Measurements from ENCODE around the gene AKAP6. TPM values are rescaled to one million over a fixed set of nuclear protein-coding genes. Genes with fewer than 3 reads are reported as not detected.

AKAP6 gene
- total RNA-seq, 1 donor from 2014 or later, result 0.21 TPM

GRCh38 chr14:32507029-32507984 lies 178.2 kb downstream of the AKAP6 start:
- no peaks in the 10 kb centered on the region for H3K9me3 Mint-ChIP-seq
- no peak overlapping the region for H3K4me3 Mint-ChIP-seq
- no peaks in the 10 kb centered on the region for H3K27me3 Mint-ChIP-seq (ENCODE audit: insufficient read depth)
- intact Hi-C loops (cut with micrococcal nuclease), result no loop called here
- H3K27ac Mint-ChIP-seq, result no peak overlapping the region
- DNase-seq (ENCODE audit: low spot score), result no peak
- no peaks in the 10 kb centered on the region for H3K4me1 Mint-ChIP-seq (ENCODE audit: low read depth)
- no peaks in the 10 kb centered on the region for H3K36me3 Mint-ChIP-seq (ENCODE audit: low read depth)

DNA sequence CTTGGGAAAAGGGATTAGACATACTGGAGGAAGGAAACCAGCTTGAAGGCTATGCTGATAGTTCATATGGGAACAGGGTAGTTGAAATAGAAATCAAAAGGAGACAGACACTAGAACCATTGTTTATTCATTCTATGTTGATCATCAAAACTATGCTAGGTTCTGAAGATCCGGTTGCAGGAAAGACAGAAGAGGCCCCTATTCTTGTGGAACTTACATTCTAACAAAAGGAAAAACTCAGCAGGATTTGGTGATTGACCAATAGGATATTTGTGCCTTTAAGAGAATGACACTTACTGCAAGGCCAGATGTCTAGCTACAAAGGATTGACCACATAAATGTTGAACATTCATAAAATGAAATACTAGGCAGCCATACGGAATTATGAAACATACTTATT lies 179.2 kb downstream of the AKAP6 start:
- Mint-ChIP-seq H3K27ac (no peak overlapping the region), H3K4me1 (ENCODE audit: low read depth) (no peaks in the 10 kb centered on the region), H3K4me3 (no peak overlapping the region), H3K27me3 (ENCODE audit: insufficient read depth) (no peaks in the 10 kb centered on the region), H3K36me3 (ENCODE audit: low read depth) (no peaks in the 10 kb centered on the region), H3K9me3 (no peaks in the 10 kb centered on the region)
- no peak for DNase-seq (ENCODE audit: low spot score)
- intact Hi-C loops (cut with micrococcal nuclease), result no loop called here

- H3K9me3 Mint-ChIP-seq, result no peaks in the 10 kb centered on the region
- H3K4me3 Mint-ChIP-seq, result no peak overlapping the region
- H3K27me3 Mint-ChIP-seq (ENCODE audit: insufficient read depth), result peaks cover 2% of the 10 kb centered on the region
- H3K27ac Mint-ChIP-seq, result no peak overlapping the region
- intact Hi-C loops (cut with micrococcal nuclease), result no loop called here
- DNase-seq (ENCODE audit: low spot score), result no peak
- H3K4me1 Mint-ChIP-seq (ENCODE audit: low read depth), result no peaks in the 10 kb centered on the region
- no peaks in the 10 kb centered on the region for H3K36me3 Mint-ChIP-seq (ENCODE audit: low read depth)
Measured at GRCh38 chr14:32509632-32510187, 180.6 kb downstream of the AKAP6 start.

DNA sequence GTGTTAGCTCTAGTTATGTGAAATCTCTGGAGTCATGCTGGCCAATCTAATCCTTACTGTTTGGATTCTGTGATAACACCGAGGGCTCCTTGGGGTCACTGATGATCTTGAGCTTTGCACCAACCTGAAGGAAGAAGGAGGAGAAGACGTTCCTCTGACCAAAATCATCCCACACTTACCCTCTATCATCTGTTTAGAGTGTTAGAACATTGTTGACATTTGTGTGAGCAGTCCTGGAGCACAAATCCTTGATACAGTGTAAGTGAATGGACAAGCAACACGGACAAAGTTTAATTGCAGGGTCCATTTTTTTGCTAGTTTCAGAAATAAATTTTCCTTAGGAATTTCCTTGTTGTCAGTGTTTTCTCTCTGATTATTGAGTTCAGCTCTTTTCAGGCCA lies 181.7 kb downstream of the AKAP6 start:
- no peaks in the 10 kb centered on the region for H3K36me3 Mint-ChIP-seq (ENCODE audit: low read depth)
- peaks cover 7% of the 10 kb centered on the region for H3K27me3 Mint-ChIP-seq (ENCODE audit: insufficient read depth)
- H3K4me1 Mint-ChIP-seq (ENCODE audit: low read depth), result no peaks in the 10 kb centered on the region
- H3K27ac Mint-ChIP-seq, result no peak overlapping the region
- intact Hi-C loops (cut with micrococcal nuclease), result no loop called here
- no peak overlapping the region for H3K4me3 Mint-ChIP-seq
- H3K9me3 Mint-ChIP-seq, result no peaks in the 10 kb centered on the region
- DNase-seq (ENCODE audit: low spot score), result no peak

DNA sequence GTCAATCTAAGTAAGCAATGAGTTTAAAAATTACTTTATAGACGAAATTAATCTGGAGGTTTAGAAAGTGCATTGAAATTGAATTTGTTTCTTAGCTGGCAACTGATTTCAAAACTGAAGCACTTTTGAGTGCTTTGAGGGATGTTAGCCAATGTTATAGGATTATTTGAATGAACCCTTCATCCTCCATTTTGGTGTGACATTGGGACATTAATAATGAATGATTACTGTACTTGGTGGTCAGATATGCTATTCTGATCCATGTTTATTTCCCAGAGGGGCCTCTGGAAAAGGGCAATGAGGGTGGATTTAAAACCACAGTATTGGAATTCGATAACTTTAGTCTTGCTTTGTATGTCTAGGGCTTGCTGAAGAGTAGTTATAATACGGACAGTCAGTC lies 183.2 kb downstream of the AKAP6 start:
- intact Hi-C loops (cut with micrococcal nuclease), result no loop called here
- Mint-ChIP-seq H3K27ac (no peak overlapping the region), H3K9me3 (no peaks in the 10 kb centered on the region), H3K27me3 (ENCODE audit: insufficient read depth) (peaks cover 7% of the 10 kb centered on the region), H3K4me1 (ENCODE audit: low read depth) (no peaks in the 10 kb centered on the region), H3K36me3 (ENCODE audit: low read depth) (no peaks in the 10 kb centered on the region), H3K4me3 (no peak overlapping the region)
- no peak for DNase-seq (ENCODE audit: low spot score)

- intact Hi-C loops (cut with micrococcal nuclease), result no loop called here
- H3K4me1 Mint-ChIP-seq (ENCODE audit: low read depth), result no peaks in the 10 kb centered on the region
- no peaks in the 10 kb centered on the region for H3K36me3 Mint-ChIP-seq (ENCODE audit: low read depth)
- H3K27ac Mint-ChIP-seq, result no peak overlapping the region
- H3K4me3 Mint-ChIP-seq, result no peak overlapping the region
- peaks cover 7% of the 10 kb centered on the region for H3K27me3 Mint-ChIP-seq (ENCODE audit: insufficient read depth)
- no peaks in the 10 kb centered on the region for H3K9me3 Mint-ChIP-seq
- no peak for DNase-seq (ENCODE audit: low spot score)
Measured at GRCh38 chr14:32512813-32513212, 183.7 kb downstream of the AKAP6 start.

- Mint-ChIP-seq H3K27me3 (ENCODE audit: insufficient read depth) (peaks cover 7% of the 10 kb centered on the region), H3K27ac (no peak overlapping the region), H3K4me3 (no peak overlapping the region), H3K9me3 (no peaks in the 10 kb centered on the region), H3K4me1 (ENCODE audit: low read depth) (no peaks in the 10 kb centered on the region), H3K36me3 (ENCODE audit: low read depth) (no peaks in the 10 kb centered on the region)
- intact Hi-C loops (cut with micrococcal nuclease), result no loop called here
- no peak for DNase-seq (ENCODE audit: low spot score)
Measured at GRCh38 chr14:32513571-32514009, 184.5 kb downstream of the AKAP6 start.

- Mint-ChIP-seq H3K36me3 (ENCODE audit: low read depth) (no peaks in the 10 kb centered on the region), H3K27ac (no peak overlapping the region), H3K4me1 (ENCODE audit: low read depth) (no peaks in the 10 kb centered on the region), H3K4me3 (no peak overlapping the region), H3K9me3 (no peaks in the 10 kb centered on the region), H3K27me3 (ENCODE audit: insufficient read depth) (peaks cover 7% of the 10 kb centered on the region)
- intact Hi-C loops (cut with micrococcal nuclease), result no loop called here
- no peak for DNase-seq (ENCODE audit: low spot score)
Measured at GRCh38 chr14:32514236-32514635, 185.1 kb downstream of the AKAP6 start.

DNA sequence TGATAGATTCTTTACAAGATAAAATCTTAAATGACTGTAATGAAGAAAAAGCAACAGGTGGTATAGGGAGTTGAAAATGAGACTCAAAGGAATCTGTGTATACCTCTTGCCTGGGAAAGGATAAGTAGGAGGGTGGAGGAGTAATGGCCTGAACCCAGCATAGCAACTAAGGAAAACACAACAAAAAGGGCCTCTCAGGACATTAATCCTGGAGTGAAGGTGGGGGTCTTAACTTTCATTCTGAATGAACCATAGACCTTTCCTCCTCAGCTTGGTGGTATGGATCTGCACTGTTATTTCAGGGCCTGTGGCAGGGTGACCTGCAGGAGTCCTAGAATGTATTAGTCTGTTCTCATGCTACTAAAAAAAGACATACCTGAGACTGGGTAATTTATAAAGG lies 185.6 kb downstream of the AKAP6 start:
- Mint-ChIP-seq H3K27ac (no peak overlapping the region), H3K9me3 (no peaks in the 10 kb centered on the region), H3K4me1 (ENCODE audit: low read depth) (no peaks in the 10 kb centered on the region), H3K27me3 (ENCODE audit: insufficient read depth) (peaks cover 7% of the 10 kb centered on the region), H3K4me3 (no peak overlapping the region), H3K36me3 (ENCODE audit: low read depth) (no peaks in the 10 kb centered on the region)
- no peak for DNase-seq (ENCODE audit: low spot score)
- intact Hi-C loops (cut with micrococcal nuclease), result no loop called here

GRCh38 chr14:32524609-32525375 lies 195.7 kb downstream of the AKAP6 start:
- intact Hi-C loops (cut with micrococcal nuclease), result no loop called here
- Mint-ChIP-seq H3K27ac (no peak overlapping the region), H3K27me3 (ENCODE audit: insufficient read depth) (peaks cover 2% of the 10 kb centered on the region), H3K36me3 (ENCODE audit: low read depth) (no peaks in the 10 kb centered on the region), H3K9me3 (no peaks in the 10 kb centered on the region), H3K4me1 (ENCODE audit: low read depth) (no peaks in the 10 kb centered on the region), H3K4me3 (no peak overlapping the region)
- no peak for DNase-seq (ENCODE audit: low spot score)

DNA sequence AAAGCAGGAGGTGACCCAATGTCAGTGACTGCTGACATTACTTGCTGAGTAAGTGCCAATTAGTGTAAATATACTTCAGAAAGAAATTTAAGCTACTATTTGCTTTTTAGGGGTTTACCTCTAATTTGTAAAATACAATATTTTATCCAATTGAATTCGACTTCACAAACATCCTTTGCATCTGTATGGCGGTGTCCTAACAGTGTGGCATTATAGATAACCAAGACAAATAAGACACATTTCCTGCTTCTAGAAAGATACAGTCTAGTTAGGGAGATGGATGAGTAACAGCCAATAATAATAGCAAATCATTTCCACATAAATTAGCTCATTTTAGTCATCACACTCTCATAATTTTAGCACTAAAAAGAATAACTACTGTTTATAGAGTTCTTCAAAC lies 196.5 kb downstream of the AKAP6 start:
- no peaks in the 10 kb centered on the region for H3K4me1 Mint-ChIP-seq (ENCODE audit: low read depth)
- no peaks in the 10 kb centered on the region for H3K9me3 Mint-ChIP-seq
- peaks cover 5% of the 10 kb centered on the region for H3K27me3 Mint-ChIP-seq (ENCODE audit: insufficient read depth)
- intact Hi-C loops (cut with micrococcal nuclease), result no loop called here
- no peak for DNase-seq (ENCODE audit: low spot score)
- H3K36me3 Mint-ChIP-seq (ENCODE audit: low read depth), result no peaks in the 10 kb centered on the region
- H3K4me3 Mint-ChIP-seq, result no peak overlapping the region
- no peak overlapping the region for H3K27ac Mint-ChIP-seq

GRCh38 chr14:32530800-32531199 lies 201.7 kb downstream of the AKAP6 start:
- Mint-ChIP-seq H3K4me3 (no peak overlapping the region), H3K9me3 (no peaks in the 10 kb centered on the region), H3K4me1 (ENCODE audit: low read depth) (no peaks in the 10 kb centered on the region), H3K36me3 (ENCODE audit: low read depth) (no peaks in the 10 kb centered on the region), H3K27ac (no peak overlapping the region), H3K27me3 (ENCODE audit: insufficient read depth) (peaks cover 7% of the 10 kb centered on the region)
- no peak for DNase-seq (ENCODE audit: low spot score)
- intact Hi-C loops (cut with micrococcal nuclease), result no loop called here

DNA sequence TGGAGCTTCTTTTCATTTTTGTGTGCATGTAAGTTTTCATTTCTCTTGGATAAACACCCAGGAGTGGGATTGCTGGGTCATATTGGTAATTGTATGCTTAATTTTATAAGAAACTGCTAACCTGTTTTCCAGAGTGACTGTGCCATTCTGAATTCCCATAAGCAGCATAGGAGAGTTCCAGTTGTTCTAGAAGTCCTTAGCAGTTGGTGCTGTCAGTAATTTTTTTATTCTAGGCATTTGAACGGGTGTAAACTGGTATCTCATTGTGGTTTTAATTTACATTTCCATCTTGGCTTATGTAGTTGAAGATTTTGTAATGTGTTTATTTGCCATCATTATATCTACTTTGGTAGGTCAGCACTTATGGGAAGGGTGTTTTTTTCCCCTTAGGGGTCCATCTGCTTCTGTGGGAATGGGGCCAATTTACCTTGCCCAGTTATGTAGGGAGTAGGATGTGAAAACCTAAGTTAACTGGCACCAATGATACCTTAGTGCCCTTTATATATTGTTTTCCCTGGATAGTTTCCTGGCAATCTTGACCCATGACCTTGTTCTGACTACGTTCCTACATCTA lies 202.9 kb downstream of the AKAP6 start:
- Mint-ChIP-seq H3K36me3 (ENCODE audit: low read depth) (no peaks in the 10 kb centered on the region), H3K9me3 (no peaks in the 10 kb centered on the region), H3K27ac (no peak overlapping the region), H3K4me1 (ENCODE audit: low read depth) (no peaks in the 10 kb centered on the region), H3K27me3 (ENCODE audit: insufficient read depth) (peaks cover 7% of the 10 kb centered on the region), H3K4me3 (no peak overlapping the region)
- DNase-seq (ENCODE audit: low spot score), result no peak
- intact Hi-C loops (cut with micrococcal nuclease), result no loop called here

All from activated T-helper 1 cell treated with anti-CD3 and anti-CD28 coated beads, Interleukin-12 subunit alpha, Interleukin-12 subunit beta, Interleukin-2, Interleukin-4 antibody, amounts not matched to agents 30 ng/mL and 10 ng/mL and 1 ng/mL, durations not matched to agents 14 hours and 24 hours and 36 hours (primary cell).